ENCODE measurements around the gene HIVEP3.

DNA sequence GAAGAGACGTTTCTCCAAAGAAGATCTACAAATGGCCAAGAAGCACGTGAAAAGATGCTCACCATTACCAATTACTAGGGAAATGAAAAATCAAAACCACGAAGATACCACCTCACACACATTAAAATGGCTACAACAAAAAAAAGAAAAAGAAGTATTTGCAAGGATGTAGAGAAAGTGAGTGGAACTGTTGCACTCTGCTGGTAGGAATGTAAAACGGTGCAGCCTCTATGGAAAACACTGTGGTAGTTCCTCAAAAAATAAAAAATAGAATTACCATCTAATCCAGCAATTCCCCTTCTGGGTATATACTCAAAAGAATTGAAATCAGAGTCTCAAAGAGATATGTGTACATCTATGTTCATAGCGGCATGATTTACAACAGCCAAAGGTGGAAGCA lies 318.8 kb downstream of the HIVEP3 start:
- TF ChIP-seq, protein P1, sequence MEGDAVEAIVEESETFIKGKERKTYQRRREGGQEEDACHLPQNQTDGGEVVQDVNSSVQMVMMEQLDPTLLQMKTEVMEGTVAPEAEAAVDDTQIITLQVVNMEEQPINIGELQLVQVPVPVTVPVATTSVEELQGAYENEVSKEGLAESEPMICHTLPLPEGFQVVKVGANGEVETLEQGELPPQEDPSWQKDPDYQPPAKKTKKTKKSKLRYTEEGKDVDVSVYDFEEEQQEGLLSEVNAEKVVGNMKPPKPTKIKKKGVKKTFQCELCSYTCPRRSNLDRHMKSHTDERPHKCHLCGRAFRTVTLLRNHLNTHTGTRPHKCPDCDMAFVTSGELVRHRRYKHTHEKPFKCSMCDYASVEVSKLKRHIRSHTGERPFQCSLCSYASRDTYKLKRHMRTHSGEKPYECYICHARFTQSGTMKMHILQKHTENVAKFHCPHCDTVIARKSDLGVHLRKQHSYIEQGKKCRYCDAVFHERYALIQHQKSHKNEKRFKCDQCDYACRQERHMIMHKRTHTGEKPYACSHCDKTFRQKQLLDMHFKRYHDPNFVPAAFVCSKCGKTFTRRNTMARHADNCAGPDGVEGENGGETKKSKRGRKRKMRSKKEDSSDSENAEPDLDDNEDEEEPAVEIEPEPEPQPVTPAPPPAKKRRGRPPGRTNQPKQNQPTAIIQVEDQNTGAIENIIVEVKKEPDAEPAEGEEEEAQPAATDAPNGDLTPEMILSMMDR (IDR thresholded peaks at IDR 0.05; ENCODE audit: insufficient read depth, low read depth, low read length): peak; percentile 64
- TF ChIP-seq EZH2 (IDR thresholded peaks at IDR 0.05; ENCODE audit: insufficient read depth, low read length): no peak

All from astrocyte (in vitro differentiated cells and primary cell).